SU-DHL-6 (cell line): ENCODE data around the gene BHMT2.

ENCODE experiments used
- H2AFZ ChIP-seq: fragments of 200-600 bp; sonication (generic); 2 replicates; pipeline ENCODE4 v1.6.1; 2014; ENCODE audit warnings: low read depth, mild to moderate bottlenecking, moderate library complexity, mixed read lengths, antibody characterized with exemption, low read length; ENCODE audit not compliant: severe bottlenecking
- H3F3A ChIP-seq: fragments of 200-600 bp; shearing (Covaris generic); 2 replicates; pipeline ENCODE4 v1.6.0; 2016; ENCODE audit warnings: antibody characterized with exemption, mild to moderate bottlenecking; ENCODE audit not compliant: insufficient read depth
- H3K27ac ChIP-seq: fragments of 200-600 bp; sonication (generic); 2 replicates; pipeline ENCODE4 v1.5.1; 2016; ENCODE audit warnings: low read depth, mild to moderate bottlenecking, low read length, moderate library complexity, mixed read lengths
- H3K27me3 ChIP-seq: fragments of 200-600 bp; sonication (generic), shearing (Covaris generic); 2 replicates; pipeline ENCODE4 v1.6.0; 2014; ENCODE audit warnings: mild to moderate bottlenecking, low read length
- H3K36me3 ChIP-seq: fragments of 200-600 bp; sonication (generic); 2 replicates; pipeline ENCODE4 v1.6.1; 2014; ENCODE audit warnings: mild to moderate bottlenecking, low read length, mixed read lengths
- H3K4me2 ChIP-seq: fragments of 300-600, 200-600 bp; shearing (Covaris generic), sonication (generic); 2 replicates; pipeline ENCODE4 v1.6.0; 2014; ENCODE audit warnings: low read length, low read depth, mild to moderate bottlenecking; ENCODE audit not compliant: poor library complexity, severe bottlenecking
- H3K4me3 ChIP-seq: fragments of 200-600 bp; sonication (generic); 2 replicates; pipeline ENCODE4 v1.5.1; 2014; ENCODE audit warnings: antibody characterized with exemption, low read length, mild to moderate bottlenecking, mixed read lengths; ENCODE audit not compliant: insufficient read depth, poor library complexity, severe bottlenecking
- H3K79me2 ChIP-seq: fragments of 200-600 bp; sonication (generic); 2 replicates; pipeline ENCODE4 v1.6.1; 2014; ENCODE audit warnings: mild to moderate bottlenecking, low read length, moderate library complexity; ENCODE audit not compliant: insufficient read depth
- H3K9ac ChIP-seq: fragments of 200-600 bp; sonication (generic); 2 replicates; pipeline ENCODE4 v1.7.0; 2014; ENCODE audit warnings: mild to moderate bottlenecking, low read length
- H3K9me2 ChIP-seq: fragments of 200-600 bp; sonication (generic); replicated peaks from 2 replicates; pipeline ENCODE4 v1.6.1; 2014; ENCODE audit warnings: low read length; ENCODE audit not compliant: insufficient read depth
- H3K9me3 ChIP-seq: fragments of 200-600 bp; sonication (generic); 2 replicates; pipeline ENCODE4 v1.6.1; 2014; ENCODE audit warnings: low read length, mixed read lengths; ENCODE audit not compliant: insufficient read depth
- H4K20me1 ChIP-seq: fragments of 200-600 bp; sonication (generic); 2 replicates; pipeline ENCODE4 v1.6.1; 2014; ENCODE audit warnings: low read depth, mild to moderate bottlenecking, antibody characterized with exemption, low read length, moderate library complexity, mixed read lengths
- CTCF ChIP-seq: fragments of 200-600 bp; sonication (generic); IDR thresholded peaks from one replicate; pipeline ENCODE4 v1.5.1; 2017; ENCODE audit warnings: antibody characterized with exemption, mild to moderate bottlenecking, low read length, moderate library complexity; ENCODE audit not compliant: insufficient read depth, poor library complexity, severe bottlenecking
- EZH2phosphoT487 ChIP-seq: fragments of 200-600 bp; sonication (generic), shearing (Covaris generic); conservative IDR thresholded peaks from 2 replicates; pipeline ENCODE4 v1.6.1; 2018; ENCODE audit warnings: mild to moderate bottlenecking, antibody characterized with exemption, low read length, moderate library complexity, mixed read lengths

The BHMT2 gene

GRCh38 chr5:79080804-79081203 lies 11.2 kb downstream of the BHMT2 start:
- Histone ChIP-seq H3K79me2 (no peaks in the 10 kb centered on the region), H3K9ac (no peak overlapping the region), H3K27ac (no peak overlapping the region)

GRCh38 chr5:79081779-79082178 lies 12.2 kb downstream of the BHMT2 start:
- Histone ChIP-seq H3K27me3 (no peaks in the 10 kb centered on the region), H3K9ac (no peak overlapping the region), H3K9me3 (no peaks in the 10 kb centered on the region)

More at GRCh38 chr5:79080804-79081203, 11.2 kb downstream of the BHMT2 start:
- Histone ChIP-seq H3K36me3 (no peaks in the 10 kb centered on the region), H3K27me3 (no peaks in the 10 kb centered on the region), H3K4me3 (no peak overlapping the region), H3K9me3 (no peaks in the 10 kb centered on the region), H3K9me2 (no peaks in the 10 kb centered on the region), H4K20me1 (no peaks in the 10 kb centered on the region), H3F3A (no peaks in the 10 kb centered on the region), H3K4me2 (no peak overlapping the region), H2AFZ (no peak overlapping the region)
- TF ChIP-seq CTCF = no peak

GRCh38 chr5:79086116-79086515 lies 16.5 kb downstream of the BHMT2 start:
- no peak for TF ChIP-seq CTCF
- no peaks in the 10 kb centered on the region for H3K36me3 ChIP-seq
- no peak overlapping the region for H3K27ac ChIP-seq
- H3K79me2 ChIP-seq = no peaks in the 10 kb centered on the region
- no peak overlapping the region for H3K4me2 ChIP-seq
- no peak overlapping the region for H3K9ac ChIP-seq
- no peak overlapping the region for H3K4me3 ChIP-seq
- H3K9me3 ChIP-seq = no peaks in the 10 kb centered on the region
- no peaks in the 10 kb centered on the region for H3F3A ChIP-seq
- H4K20me1 ChIP-seq = no peaks in the 10 kb centered on the region
- H3K27me3 ChIP-seq = no peaks in the 10 kb centered on the region
- no peaks in the 10 kb centered on the region for H3K9me2 ChIP-seq
- no peak overlapping the region for H2AFZ ChIP-seq

More at GRCh38 chr5:79081779-79082178, 12.2 kb downstream of the BHMT2 start:
- Histone ChIP-seq H3K36me3 (no peaks in the 10 kb centered on the region), H3F3A (no peaks in the 10 kb centered on the region), H3K4me3 (no peak overlapping the region), H2AFZ (no peak overlapping the region), H3K27ac (no peak overlapping the region), H3K79me2 (no peaks in the 10 kb centered on the region), H3K4me2 (no peak overlapping the region), H4K20me1 (no peaks in the 10 kb centered on the region), H3K9me2 (no peaks in the 10 kb centered on the region)
- TF ChIP-seq EZH2phosphoT487 (no peak), CTCF (no peak)

- H3K9ac ChIP-seq = no peak overlapping the region
- H3K36me3 ChIP-seq = no peaks in the 10 kb centered on the region
- no peaks in the 10 kb centered on the region for H3K27me3 ChIP-seq
- TF ChIP-seq CTCF (no peak), EZH2phosphoT487 (no peak)
- no peaks in the 10 kb centered on the region for H4K20me1 ChIP-seq
- no peaks in the 10 kb centered on the region for H3K79me2 ChIP-seq
- no peaks in the 10 kb centered on the region for H3K9me3 ChIP-seq
- H2AFZ ChIP-seq = no peak overlapping the region
- no peak overlapping the region for H3K4me2 ChIP-seq
- no peaks in the 10 kb centered on the region for H3F3A ChIP-seq
- H3K27ac ChIP-seq = no peak overlapping the region
- no peak overlapping the region for H3K4me3 ChIP-seq
- H3K9me2 ChIP-seq = no peaks in the 10 kb centered on the region
Measured at GRCh38 chr5:79088507-79088906, 18.9 kb downstream of the BHMT2 start.
